Measurements from ENCODE around the gene CNPY3. TPM values are rescaled to one million over a fixed set of nuclear protein-coding genes. Genes with fewer than 3 reads are reported as not detected.
A peak's percentile ranks its signal among the peaks of the same experiment; 100 is the strongest.

Gene CNPY3
- total and polyA plus RNA-seq, 2 experiments from 2014 or later = 73.0 to 89.9 TPM

DNA sequence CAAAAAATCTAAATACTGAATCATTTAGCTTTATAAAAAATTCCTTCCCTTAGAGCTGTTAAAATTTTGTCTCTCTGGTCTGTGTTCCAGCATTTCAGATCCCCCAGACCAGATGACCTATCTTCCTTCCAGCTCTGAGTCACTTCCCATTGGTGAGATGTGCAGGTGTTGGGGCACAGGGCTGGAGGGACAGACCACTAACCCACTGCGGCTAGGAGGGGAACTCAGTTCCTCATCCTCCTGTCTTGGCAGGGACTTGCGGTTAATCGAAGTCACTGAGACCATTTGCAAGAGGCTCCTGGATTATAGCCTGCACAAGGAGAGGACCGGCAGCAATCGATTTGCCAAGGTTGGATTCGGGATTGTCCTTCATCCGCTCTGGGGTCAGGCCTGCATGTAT, 6.0 kb downstream of the CNPY3 start:
- no peaks in the 10 kb centered on the region for H3K9me3 ChIP-seq (ENCODE audit: low read depth)
- DNase-seq (ENCODE audit: low read depth in 1 of 2, low spot score in 1 of 2) = no peak
- no peak overlapping the region for H3K27ac ChIP-seq
- TF ChIP-seq, protein P1, sequence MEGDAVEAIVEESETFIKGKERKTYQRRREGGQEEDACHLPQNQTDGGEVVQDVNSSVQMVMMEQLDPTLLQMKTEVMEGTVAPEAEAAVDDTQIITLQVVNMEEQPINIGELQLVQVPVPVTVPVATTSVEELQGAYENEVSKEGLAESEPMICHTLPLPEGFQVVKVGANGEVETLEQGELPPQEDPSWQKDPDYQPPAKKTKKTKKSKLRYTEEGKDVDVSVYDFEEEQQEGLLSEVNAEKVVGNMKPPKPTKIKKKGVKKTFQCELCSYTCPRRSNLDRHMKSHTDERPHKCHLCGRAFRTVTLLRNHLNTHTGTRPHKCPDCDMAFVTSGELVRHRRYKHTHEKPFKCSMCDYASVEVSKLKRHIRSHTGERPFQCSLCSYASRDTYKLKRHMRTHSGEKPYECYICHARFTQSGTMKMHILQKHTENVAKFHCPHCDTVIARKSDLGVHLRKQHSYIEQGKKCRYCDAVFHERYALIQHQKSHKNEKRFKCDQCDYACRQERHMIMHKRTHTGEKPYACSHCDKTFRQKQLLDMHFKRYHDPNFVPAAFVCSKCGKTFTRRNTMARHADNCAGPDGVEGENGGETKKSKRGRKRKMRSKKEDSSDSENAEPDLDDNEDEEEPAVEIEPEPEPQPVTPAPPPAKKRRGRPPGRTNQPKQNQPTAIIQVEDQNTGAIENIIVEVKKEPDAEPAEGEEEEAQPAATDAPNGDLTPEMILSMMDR (IDR thresholded peaks at IDR 0.05; ENCODE audit: low read depth, low read length) = no peak
- no peaks in the 10 kb centered on the region for H3K27me3 ChIP-seq
- H3K4me1 ChIP-seq (ENCODE audit: low read depth) = peaks cover 7% of the 10 kb centered on the region
- peaks cover 29% of the 10 kb centered on the region for H3K36me3 ChIP-seq
- H3K4me3 ChIP-seq = no peak overlapping the region

DNA sequence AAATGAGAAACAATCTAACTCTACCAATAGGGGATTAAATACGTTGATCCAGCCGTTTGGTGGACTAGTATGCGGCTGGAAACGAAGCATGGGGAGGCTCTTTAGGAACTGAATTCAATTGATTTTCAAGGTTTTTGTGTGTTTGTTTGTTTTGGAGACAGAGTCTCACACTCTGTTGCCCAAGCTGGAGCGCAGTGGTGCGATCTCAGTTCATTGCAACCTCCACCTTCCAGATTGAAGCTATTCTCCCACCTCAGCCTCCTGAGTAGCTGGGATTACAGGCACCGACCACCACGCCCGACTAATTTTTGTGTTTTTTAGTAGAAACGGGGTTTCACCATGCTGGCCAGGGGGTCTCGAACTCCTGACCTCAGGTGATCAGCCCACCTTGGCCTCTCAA, 7.1 kb downstream of the CNPY3 start:
- H3K4me3 ChIP-seq = no peak overlapping the region
- no peak for DNase-seq (ENCODE audit: low read depth in 1 of 2, low spot score in 1 of 2)
- H3K27ac ChIP-seq = no peak overlapping the region
- no peaks in the 10 kb centered on the region for H3K4me1 ChIP-seq (ENCODE audit: low read depth)
- no peaks in the 10 kb centered on the region for H3K27me3 ChIP-seq
- H3K36me3 ChIP-seq = peaks cover 29% of the 10 kb centered on the region
- H3K9me3 ChIP-seq (ENCODE audit: low read depth) = no peaks in the 10 kb centered on the region
- TF ChIP-seq, protein P1 (IDR thresholded peaks at IDR 0.05; ENCODE audit: low read depth, low read length) = no peak

DNA sequence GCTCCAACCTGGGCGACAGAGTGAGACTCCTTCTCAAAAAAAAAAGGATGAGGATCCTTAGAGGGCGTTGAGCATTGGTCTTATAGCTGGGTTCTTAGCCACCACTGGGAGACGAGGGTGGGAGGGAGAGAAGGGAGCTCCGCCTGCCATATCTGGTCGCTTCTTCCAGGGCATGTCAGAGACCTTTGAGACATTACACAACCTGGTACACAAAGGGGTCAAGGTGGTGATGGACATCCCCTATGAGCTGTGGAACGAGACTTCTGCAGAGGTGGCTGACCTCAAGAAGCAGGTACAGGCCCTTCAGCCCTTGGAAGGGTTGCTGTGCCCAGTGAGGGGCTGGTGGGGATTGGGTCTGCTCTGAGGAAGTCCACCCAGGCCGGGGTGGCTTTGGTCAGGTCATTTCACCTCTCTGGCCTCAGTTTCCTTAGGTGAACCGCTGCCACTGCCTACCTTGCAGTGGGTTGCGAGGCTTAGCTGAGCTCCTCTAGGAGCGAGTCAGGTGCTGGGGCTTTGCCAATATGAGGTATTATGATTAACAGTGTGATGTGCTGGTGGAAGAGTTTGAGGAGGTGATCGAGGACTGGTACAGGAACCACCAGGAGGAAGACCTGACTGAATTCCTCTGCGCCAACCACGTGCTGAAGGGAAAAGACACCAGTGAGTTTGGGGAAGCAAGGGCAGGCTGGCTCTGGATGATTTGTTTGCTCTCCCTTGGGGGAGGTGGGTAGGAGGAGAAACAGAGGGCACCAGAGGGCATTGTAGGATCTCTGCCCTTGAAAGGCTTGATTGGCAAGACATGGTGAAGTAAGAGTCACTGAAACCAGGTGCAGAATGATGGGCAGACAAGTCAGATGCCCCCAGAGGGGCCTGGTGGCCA, 8.5 kb downstream of the CNPY3 start:
- peaks cover 29% of the 10 kb centered on the region for H3K36me3 ChIP-seq
- H3K27me3 ChIP-seq = no peaks in the 10 kb centered on the region
- no peak overlapping the region for H3K27ac ChIP-seq
- no peak overlapping the region for H3K4me3 ChIP-seq
- DNase-seq (ENCODE audit: low read depth in 1 of 2, low spot score in 1 of 2) = no peak
- TF ChIP-seq, protein P1 (IDR thresholded peaks at IDR 0.05; ENCODE audit: low read depth, low read length) = no peak
- H3K9me3 ChIP-seq (ENCODE audit: low read depth) = no peaks in the 10 kb centered on the region
- H3K4me1 ChIP-seq (ENCODE audit: low read depth) = no peaks in the 10 kb centered on the region

DNA sequence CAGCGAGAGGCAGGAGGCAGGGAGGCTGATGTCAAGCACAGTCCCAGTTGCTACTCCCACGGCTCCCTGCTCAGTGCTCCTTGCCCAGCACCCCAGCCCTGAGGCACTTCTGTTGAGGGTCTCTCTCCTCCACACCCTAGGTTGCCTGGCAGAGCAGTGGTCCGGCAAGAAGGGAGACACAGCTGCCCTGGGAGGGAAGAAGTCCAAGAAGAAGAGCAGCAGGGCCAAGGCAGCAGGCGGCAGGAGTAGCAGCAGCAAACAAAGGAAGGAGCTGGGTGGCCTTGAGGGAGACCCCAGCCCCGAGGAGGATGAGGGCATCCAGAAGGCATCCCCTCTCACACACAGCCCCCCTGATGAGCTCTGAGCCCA, 9.1 kb downstream of the CNPY3 start:
- Histone ChIP-seq H3K4me3 (no peak overlapping the region), H3K9me3 (ENCODE audit: low read depth) (no peaks in the 10 kb centered on the region), H3K27ac (no peak overlapping the region), H3K27me3 (no peaks in the 10 kb centered on the region), H3K4me1 (ENCODE audit: low read depth) (no peaks in the 10 kb centered on the region), H3K36me3 (peaks cover 29% of the 10 kb centered on the region)
- TF ChIP-seq, protein P1 (IDR thresholded peaks at IDR 0.05; ENCODE audit: low read depth, low read length) = no peak
- no peak for DNase-seq (ENCODE audit: low read depth in 1 of 2, low spot score in 1 of 2)

DNA sequence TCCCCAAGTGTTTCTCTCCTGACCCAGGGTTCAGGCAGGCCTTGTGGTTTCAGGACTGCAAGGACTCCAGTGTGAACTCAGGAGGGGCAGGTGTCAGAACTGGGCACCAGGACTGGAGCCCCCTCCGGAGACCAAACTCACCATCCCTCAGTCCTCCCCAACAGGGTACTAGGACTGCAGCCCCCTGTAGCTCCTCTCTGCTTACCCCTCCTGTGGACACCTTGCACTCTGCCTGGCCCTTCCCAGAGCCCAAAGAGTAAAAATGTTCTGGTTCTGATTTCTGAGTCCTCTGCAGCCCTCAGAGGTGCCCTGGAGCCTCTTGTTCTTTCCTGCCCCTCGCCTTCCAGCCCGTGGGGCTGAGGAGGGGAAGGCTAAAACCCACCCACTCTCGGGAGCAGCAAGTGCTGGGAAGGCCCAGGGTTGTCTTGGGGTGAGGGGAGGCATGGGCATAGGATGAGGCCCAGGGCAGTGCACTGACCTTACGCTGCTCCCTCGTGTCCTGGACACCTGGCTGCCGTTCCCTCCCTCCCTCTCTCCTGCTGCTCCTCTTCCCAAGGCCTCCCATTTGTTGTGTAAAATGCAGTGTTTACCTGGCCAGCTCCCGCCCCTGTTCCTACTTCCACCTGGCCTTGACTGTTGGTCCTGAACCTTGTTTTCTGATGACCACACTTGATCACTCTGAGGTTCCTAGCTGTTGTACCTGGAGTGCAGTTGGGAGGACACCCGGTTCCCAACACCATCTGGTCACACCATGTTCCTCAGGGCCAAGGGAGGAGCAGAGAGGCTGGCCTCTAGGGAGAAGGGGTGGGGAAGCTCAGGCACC, 9.9 kb downstream of the CNPY3 start:
- H3K9me3 ChIP-seq (ENCODE audit: low read depth) = no peaks in the 10 kb centered on the region
- peaks cover 27% of the 10 kb centered on the region for H3K36me3 ChIP-seq
- no peaks in the 10 kb centered on the region for H3K4me1 ChIP-seq (ENCODE audit: low read depth)
- no peaks in the 10 kb centered on the region for H3K27me3 ChIP-seq
- TF ChIP-seq, protein P1 (IDR thresholded peaks at IDR 0.05; ENCODE audit: low read depth, low read length) = no peak
- no peak overlapping the region for H3K4me3 ChIP-seq
- no peak for DNase-seq (ENCODE audit: low read depth in 1 of 2, low spot score in 1 of 2)
- H3K27ac ChIP-seq = peak overlapping the region; percentile 30
